GM19455 (cell line): ENCODE data around the gene TDG.

Experiments used
- ATAC-seq: cut with Tn5 transposase; IDR thresholded peaks from one replicate; pipeline ENCODE4 v1.9.1; 2021; ENCODE audit not compliant: unreplicated experiment

The TDG gene

GRCh38 chr12:103958621-103959020 is 7.1 kb upstream of the TDG start:
- ATAC-seq = no peak

GRCh38 chr12:103960616-103961227 is 5.0 kb upstream of the TDG start:
- no peak for ATAC-seq

DNA sequence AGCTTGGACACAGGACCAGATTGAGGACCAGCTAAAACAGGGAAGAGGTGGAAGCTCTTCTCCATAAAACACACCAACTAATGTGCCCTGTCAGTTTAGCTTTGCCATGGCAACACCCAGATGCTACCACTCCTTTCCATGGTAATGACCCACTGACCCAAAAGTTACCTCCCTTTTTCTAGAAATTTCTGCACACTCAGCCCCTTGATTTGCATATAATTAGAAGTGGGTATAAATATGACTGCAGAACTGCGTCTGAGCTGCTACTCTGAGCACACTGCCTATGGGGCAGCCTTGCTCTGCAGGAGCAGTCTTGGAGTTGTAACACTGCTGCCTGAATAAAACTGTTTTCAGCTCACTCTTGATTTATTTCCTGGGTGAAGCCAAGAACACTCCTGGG is 3.2 kb upstream of the TDG start:
- ATAC-seq = no peak

- no peak for ATAC-seq
Measured at GRCh38 chr12:103964805-103965204, 867 bp upstream of the TDG start.

DNA sequence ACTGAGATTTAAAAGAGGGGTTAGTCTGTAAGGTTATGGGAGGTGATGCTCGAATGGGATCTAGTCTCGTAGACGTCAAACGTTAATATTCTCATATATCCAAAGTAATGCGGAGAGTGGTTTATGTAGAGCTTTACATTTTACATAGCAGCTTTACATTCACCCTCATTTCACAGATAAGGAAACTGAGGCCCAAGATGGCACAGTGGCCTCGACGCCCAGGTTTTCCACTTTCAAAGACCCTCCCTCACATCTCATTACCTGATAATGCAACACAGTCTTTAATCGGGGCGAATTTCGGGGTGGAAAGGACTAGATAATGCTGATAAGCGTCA is 450 bp upstream of the TDG start:
- ATAC-seq = no peak

- ATAC-seq = no peak
Measured at GRCh38 chr12:103966736-103967135, 1.1 kb downstream of the TDG start.

DNA sequence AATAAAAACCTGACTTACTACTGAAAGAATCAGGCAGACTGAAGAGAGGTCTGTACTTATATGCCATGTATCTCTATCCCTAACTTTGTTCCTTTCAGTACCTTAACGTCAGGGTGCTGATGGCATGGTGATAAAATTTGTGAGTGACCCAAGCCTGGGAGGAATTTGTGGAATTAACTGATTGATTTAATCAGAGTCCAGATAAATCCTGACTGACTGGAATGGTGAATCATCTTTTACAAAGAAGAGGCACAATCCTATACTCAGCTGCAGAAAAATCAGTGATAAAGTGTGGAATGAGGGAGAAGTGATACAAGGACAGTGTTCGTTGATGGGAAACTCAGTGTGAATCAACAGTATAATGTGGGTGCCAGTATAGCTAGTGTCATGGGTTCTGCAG is 3.7 kb downstream of the TDG start:
- ATAC-seq = no peak

DNA sequence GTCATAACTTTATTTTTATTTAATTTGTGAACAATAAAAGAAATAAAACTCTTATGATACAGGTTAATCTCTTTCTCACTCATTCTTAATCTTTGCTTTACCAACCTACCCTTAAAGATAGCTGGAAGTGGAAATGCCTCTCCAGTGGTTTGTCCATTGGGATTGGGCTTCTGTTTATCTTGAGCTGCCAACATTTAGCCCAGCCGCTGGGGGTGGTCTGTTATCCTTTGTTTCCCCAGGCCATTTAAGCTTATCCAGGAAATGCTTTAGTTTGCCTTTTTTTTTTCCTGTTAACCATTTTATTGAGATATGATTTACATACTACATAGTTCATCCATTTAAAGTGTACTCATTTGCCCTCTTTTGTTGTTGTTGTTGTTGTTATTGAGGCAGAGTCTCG is 8.2 kb downstream of the TDG start:
- ATAC-seq = no peak

- no peak for ATAC-seq
Measured at GRCh38 chr12:103975368-103975767, 9.7 kb downstream of the TDG start.

DNA sequence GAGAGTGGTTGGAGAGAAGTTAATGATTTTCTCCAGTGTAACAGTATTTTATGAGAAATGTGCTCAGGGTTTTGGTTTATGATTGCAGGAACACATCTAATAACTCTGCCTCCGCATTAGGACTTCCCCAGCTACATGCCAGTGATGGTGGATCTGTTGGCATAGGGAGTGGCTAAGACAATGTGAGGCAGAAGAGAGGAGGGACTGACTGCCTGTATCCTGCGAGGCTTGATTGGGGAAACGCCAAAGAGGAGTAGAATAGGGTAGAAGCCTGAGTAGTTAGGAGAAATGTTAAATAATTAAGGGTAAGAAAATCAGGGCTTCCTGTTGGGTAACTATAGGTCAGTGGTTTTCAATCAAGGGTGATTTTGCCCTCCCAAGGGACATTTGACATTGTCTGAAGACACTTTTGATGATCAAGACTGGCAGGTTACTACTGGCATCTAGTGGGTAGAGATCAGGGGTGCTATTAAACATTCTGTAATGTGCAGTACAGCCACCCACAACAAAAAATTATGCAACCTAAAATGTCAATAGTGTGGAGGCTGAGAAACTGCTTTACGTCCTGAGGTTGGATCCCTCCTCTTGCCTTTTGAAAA is 12.8 kb downstream of the TDG start:
- ATAC-seq = no peak

DNA sequence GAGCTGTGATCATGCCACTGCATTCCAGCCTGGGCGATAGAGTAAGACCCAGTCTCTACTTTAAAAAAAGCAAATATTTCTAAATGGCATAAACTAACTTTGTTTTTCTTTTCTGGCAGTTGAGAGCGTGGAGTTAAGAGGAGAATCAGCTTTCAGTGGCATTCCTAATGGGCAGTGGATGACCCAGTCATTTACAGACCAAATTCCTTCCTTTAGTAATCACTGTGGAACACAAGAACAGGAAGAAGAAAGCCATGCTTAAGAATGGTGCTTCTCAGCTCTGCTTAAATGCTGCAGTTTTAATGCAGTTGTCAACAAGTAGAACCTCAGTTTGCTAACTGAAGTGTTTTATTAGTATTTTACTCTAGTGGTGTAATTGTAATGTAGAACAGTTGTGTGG is 21.2 kb downstream of the TDG start:
- ATAC-seq = no peak

DNA sequence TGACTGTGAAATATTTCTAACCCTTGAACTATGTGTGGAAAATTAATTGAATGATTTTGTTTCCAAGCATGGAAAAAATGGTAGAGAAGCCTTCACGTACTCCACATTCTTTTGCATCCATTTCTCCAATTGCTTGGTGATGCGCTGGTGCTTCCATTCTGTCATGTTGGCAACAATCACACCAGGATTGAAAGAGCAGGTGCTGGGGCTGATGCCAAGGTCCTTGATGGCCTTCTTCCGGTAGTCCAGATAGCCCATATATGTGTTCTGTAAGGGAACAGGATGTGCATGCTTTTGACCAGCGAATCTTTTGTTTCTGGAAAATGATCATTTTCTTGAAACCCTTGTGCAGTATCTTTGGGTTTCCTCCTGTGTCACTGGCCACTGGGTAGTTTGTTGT is 28.6 kb downstream of the TDG start:
- no peak for ATAC-seq

GRCh38 chr12:103996595-103996994 is 30.9 kb downstream of the TDG start:
- no peak for ATAC-seq

GRCh38 chr12:103997286-103997900 is 31.7 kb downstream of the TDG start:
- no peak for ATAC-seq

- ATAC-seq = no peak
Measured at GRCh38 chr12:103998976-103999375, 33.3 kb downstream of the TDG start.

- ATAC-seq = no peak
Measured at GRCh38 chr12:104000807-104001434, 35.2 kb downstream of the TDG start.

DNA sequence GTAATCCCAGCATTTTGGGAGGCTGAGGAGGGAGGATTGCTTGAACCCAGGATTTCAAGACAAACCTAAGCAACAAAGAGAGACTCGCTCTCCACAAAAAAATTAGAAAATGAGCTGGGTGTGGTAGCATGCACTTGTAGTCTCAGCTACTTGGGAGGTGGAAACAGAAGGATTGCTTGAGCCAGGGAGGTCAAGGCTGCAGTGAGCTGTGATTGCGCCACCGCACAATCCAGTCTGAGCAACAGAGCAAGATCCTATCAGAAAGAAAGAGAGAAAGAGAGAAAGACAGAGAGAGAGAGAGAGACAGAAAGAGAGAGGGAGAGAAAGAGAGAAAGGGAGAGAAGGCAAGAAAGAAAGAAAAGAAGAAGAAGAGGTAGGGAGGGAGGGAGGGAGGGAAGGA is 37.0 kb downstream of the TDG start:
- no peak for ATAC-seq

DNA sequence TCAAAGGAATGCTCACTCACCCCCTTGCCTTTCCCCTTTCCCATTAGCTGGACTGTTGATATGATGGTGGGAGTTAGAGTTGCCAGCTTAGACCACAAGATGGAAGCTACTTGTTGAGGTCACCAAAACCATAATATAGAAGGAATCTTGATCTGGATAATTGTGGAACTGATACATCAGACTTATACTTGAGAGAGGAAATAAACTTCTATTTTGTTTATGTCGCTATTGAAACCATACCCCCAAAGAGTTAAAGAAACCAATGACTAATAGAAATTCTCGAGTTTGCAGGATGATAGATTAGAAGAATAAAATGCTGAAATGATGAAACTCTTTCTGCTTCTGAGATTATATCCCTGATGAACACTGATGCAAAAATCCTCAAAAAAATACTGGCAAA is 37.9 kb downstream of the TDG start:
- ATAC-seq = no peak

GRCh38 chr12:104006929-104007328 is 41.3 kb downstream of the TDG start:
- no peak for ATAC-seq

- no peak for ATAC-seq
Measured at GRCh38 chr12:104010121-104010520, 44.4 kb downstream of the TDG start.

- no peak for ATAC-seq
Measured at GRCh38 chr12:104010606-104011169, 45.0 kb downstream of the TDG start.

DNA sequence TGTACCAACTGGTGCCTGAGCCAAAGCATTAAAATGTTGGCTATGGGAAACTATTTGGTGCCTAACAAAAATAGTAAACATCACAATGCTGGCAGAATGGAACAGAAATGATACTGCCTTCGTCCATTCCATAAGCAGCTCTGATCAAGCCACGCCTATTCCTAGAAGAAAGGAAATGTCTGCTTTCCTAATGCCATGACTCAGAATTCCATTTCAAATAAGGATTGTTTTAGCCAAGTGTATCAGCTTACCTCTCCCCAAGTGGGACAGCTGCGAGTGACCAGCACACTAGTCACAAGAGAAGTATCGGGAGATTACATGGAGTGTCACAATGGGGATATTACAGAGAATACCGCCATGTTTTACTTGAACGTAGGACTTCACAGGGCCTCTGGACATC is 45.6 kb downstream of the TDG start:
- ATAC-seq = no peak
